Fibroblast of skin of scalp (primary cell): ENCODE results near the gene PKP1.

Source experiments
- DNase-seq: peaks from one replicate; pipeline ENCODE4 v3.0.0-alpha.2; 2013

The PKP1 gene

GRCh38 chr1:201310251-201310985, 27.1 kb downstream of the PKP1 start:
- no peak for DNase-seq

- DNase-seq: no peak
These were observed 27.7 kb downstream of the PKP1 start for GRCh38 chr1:201310986-201311355.

GRCh38 chr1:201311356-201312011, 28.2 kb downstream of the PKP1 start:
- no peak for DNase-seq

- no peak for DNase-seq
These were observed 29.0 kb downstream of the PKP1 start for GRCh38 chr1:201312298-201312697.

GRCh38 chr1:201313086-201313485, 29.8 kb downstream of the PKP1 start:
- DNase-seq: no peak

GRCh38 chr1:201316556-201316955, 33.2 kb downstream of the PKP1 start:
- no peak for DNase-seq

- DNase-seq: no peak
These were observed 34.2 kb downstream of the PKP1 start for GRCh38 chr1:201317551-201317950.

GRCh38 chr1:201318504-201319340, 35.4 kb downstream of the PKP1 start:
- DNase-seq: no peak

- no peak for DNase-seq
These were observed 36.3 kb downstream of the PKP1 start for GRCh38 chr1:201319631-201320030.

GRCh38 chr1:201320168-201320788, 37.0 kb downstream of the PKP1 start:
- DNase-seq: no peak

- DNase-seq: no peak
These were observed 38.6 kb downstream of the PKP1 start for GRCh38 chr1:201321826-201322390.

GRCh38 chr1:201322653-201323510, 39.6 kb downstream of the PKP1 start:
- DNase-seq: no peak

GRCh38 chr1:201324306-201324705, 41.0 kb downstream of the PKP1 start:
- DNase-seq: no peak

GRCh38 chr1:201324821-201325677, 41.7 kb downstream of the PKP1 start:
- no peak for DNase-seq

- no peak for DNase-seq
These were observed 42.4 kb downstream of the PKP1 start for GRCh38 chr1:201325678-201326060.

- DNase-seq: no peak
These were observed 43.4 kb downstream of the PKP1 start for GRCh38 chr1:201326710-201327109.

- no peak for DNase-seq
These were observed 44.5 kb downstream of the PKP1 start for GRCh38 chr1:201327687-201328240.

- no peak for DNase-seq
These were observed 45.3 kb downstream of the PKP1 start for GRCh38 chr1:201328576-201328975.

- peak; percentile 40 for DNase-seq
These were observed 46.0 kb downstream of the PKP1 start for GRCh38 chr1:201329286-201329685.

GRCh38 chr1:201329801-201330200, 46.5 kb downstream of the PKP1 start:
- DNase-seq: no peak
